ENCODE results near the gene POLL. TPM values are rescaled to one million over a fixed set of nuclear protein-coding genes. Genes with fewer than 3 reads are reported as not detected.

The POLL gene
- total RNA-seq, 1 experiment from 2014 or later, result 6.5 TPM

GRCh38 chr10:101560298-101561067 is 27.6 kb downstream of the POLL start:
- DNase-seq (ENCODE audit: low read depth), result no peak

DNA sequence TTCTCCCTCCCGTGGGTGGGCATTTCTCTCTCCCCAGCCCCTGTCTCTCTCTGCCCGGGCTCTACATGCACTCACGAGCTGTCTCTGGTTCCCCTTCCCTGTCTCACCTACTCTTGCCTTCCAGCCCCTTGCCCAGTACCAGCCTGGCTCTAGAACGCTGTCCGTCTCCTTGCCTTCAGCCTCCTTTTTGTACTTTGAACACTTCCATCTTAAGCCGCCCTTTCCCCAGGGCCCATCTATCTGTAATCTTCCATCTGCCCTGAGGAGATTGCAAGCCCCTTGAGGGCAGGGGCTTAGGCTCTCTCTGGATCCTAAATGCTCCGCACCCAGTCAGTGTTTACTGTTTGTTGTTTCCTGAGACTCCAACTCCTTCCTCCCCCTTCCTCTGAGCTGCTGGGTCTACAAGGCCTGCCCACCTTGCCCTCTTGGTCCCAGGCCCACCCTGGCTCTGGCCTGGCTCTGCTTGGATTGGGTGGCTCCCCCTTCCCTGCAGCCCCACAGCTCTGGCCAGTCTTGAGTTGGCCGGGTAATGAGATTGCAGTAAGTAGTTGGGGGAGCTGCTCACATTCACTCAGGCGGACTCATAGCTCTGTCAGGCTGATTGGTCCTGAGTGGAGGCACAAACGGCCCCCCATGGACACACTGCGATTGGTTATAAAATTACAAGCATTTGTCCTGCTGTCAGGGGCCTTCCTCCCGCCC is 28.3 kb downstream of the POLL start:
- DNase-seq (ENCODE audit: low read depth), result no peak

DNA sequence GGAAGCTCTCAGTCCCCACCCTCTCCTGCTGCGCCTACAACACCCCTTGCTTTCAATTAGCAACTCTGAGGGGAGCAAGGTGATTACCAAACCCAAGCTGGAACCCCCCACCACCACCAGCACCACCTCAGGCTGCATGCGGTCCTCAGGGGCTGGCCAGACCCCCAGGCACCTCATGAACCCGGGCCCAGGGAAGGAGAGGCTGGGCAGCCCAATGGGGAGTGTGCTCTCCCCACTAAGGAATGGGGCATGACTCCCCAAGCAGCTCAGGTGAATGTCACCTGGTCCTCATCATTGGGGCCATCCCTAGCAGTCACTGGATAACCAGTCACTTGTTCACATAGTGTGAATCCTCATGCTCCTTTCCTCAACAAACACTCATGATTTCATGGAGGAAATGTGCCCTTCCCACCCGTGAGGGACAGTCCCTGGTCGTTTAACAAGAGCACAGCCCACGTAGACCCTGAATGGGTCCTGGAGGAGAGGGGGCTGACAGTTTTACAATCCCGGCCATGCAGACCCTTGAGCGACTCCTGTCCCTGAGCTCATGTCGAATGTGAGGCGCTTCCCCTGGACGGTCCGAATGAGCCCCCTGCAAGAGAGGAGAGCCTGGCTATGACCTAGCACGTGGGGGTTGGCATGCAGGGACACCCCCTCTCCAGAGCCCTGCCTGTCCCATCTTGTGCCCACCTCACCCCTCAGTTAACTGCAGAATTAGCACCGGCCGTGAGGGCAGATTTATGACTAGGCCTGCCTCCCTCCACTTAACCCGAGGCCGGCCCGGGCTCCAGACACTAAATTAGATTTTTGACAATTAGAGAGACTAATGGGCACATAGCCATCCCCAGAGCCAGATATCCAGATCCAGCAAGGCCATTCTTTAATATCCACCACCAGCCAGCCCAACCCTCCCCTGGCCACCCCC is 29.1 kb downstream of the POLL start:
- DNase-seq (ENCODE audit: low read depth), result no peak

DNA sequence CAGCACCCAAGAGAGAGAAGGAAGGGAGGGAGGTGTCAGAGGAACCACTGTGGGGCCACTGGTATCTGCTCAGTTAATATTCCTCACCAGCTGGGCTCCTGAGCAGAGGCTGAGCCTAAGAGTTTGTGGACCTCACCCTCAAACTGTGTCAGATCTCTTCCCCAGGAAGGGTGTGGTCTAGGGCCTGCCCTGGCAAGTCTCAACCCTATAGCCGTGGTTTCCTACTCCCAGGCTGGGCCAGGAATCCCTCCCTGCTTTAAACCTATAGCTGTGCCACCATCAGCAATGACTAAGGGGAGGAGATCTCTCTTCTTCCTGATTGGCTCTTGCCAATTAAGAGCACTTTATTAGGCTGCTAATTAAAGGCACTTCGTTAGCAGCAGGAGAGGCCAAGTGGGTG is 29.9 kb downstream of the POLL start:
- DNase-seq (ENCODE audit: low read depth), result no peak

DNA sequence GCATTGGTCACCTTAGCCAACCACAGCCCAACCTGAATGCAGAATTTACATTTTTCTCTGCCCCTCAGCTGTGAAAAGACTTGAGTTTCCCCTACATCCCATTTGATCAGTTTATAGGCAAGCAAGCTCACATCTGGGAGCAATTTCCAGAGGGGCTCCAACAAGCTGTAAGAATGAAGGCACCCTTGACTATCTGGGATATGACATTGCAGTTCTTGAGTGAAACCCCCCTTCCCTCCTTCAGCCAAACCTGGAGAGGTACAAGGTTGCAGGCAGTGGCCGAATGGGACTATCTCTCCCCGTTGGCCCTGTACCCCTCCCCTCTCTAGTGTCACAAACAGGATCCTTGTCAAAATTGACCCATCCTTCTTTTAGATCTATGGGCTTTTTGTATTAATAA is 30.5 kb downstream of the POLL start:
- DNase-seq (ENCODE audit: low read depth), result no peak

GRCh38 chr10:101552442-101552841 is 35.6 kb downstream of the POLL start:
- no peak for DNase-seq (ENCODE audit: low read depth)

GRCh38 chr10:101550965-101551364 is 37.1 kb downstream of the POLL start:
- DNase-seq (ENCODE audit: low read depth), result no peak

- no peak for DNase-seq (ENCODE audit: low read depth)
Observed at GRCh38 chr10:101545898-101546297, 42.2 kb downstream of the POLL start.

GRCh38 chr10:101538446-101538845 is 49.6 kb downstream of the POLL start:
- DNase-seq (ENCODE audit: low read depth), result no peak

DNA sequence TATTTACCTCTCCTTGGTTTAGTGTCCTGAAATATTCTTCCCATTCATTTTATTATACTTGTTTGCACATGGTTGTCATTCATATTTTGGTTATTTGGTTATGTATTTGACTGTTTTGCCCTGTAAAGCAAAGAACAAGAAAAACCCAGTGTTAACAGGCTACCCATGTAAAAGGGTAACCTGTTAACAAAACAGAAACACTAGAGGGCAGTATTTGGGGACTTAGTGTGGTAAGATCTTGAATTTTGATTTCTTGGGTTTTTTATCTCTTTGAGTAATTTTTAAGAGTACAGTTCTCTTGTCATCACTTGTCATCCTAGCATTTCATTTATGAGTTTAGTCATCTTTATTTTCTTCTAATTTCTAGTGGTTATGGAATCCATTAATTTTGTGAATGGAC is 51.3 kb downstream of the POLL start:
- DNase-seq (ENCODE audit: low read depth), result no peak

GRCh38 chr10:101535949-101536348 is 52.1 kb downstream of the POLL start:
- no peak for DNase-seq (ENCODE audit: low read depth)

DNA sequence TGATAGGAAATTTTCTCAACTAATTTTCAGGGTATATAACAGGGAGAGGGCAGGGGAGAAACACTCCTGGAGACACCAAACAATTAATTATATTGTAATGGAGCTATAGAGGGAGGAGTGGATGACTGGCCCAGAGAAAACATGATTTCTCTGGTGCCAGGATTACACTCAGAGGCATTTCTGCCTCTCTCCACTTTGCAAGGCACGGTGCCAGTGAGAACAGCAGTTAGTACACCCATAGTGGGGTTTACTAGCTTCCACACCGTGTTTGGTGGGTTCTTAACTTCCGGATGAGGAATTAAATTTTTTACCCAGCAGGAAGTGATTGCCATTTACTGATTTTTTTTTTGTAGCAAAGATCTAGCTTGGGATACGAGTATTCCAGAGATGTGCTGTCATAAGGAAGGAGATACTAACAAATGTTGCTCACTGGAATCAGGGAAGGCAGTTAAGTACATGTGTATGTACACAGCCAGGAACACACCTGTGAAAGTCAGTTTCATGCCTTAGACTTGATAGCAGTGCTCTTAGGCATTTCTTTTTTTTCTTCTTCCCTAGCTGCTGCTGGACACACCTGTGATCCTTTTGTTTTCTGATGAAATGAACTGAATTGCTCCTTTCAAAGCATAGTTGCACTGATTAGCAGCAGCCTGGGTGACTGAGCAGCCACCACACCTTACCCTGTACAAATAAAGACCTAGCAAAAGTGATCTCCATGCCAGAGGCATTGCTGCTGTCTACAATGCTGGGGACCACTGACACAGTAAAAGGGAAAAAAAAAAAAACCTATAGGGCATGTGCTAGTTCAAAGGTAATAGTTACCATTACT is 58.1 kb downstream of the POLL start:
- no peak for DNase-seq (ENCODE audit: low read depth)

- DNase-seq (ENCODE audit: low read depth), result no peak
Observed at GRCh38 chr10:101529207-101529606, 58.9 kb downstream of the POLL start.

Other genes with a start within 250 kb of the POLL start
- 4.6 and 8.2 TPM in 2 replicates for gene BTRC, start 234.1 kb downstream of the POLL start, total RNA-seq (2014; rRNA removed; shearing (Covaris generic))
- 76.1 and 85.7 TPM in 2 replicates for gene DPCD, start 64 bp upstream of the POLL start, total RNA-seq (2014; rRNA removed; shearing (Covaris generic))
- gene FBXW4, start 106.9 kb upstream of the POLL start, total RNA-seq (2014; rRNA removed; shearing (Covaris generic)), result 6.1 and 6.5 TPM in 2 replicates
- gene FGF8, start 187.9 kb upstream of the POLL start, total RNA-seq (2014; rRNA removed; shearing (Covaris generic)), result not detected in 2 replicates
- gene NPM3, start 195.2 kb upstream of the POLL start, total RNA-seq (2014; rRNA removed; shearing (Covaris generic)), result 101 and 119 TPM in 2 replicates
- 47.6 and 58.9 TPM in 2 replicates for gene OGA, start 230.2 kb upstream of the POLL start, total RNA-seq (2014; rRNA removed; shearing (Covaris generic))

All from Daoy (cell line).